ENCODE results near the gene TRPC1.

GRCh38 chr3:142706321-142707127 lies 17.3 kb upstream of the TRPC1 start:
- no peak for TF ChIP-seq TAF1 (IDR thresholded peaks at IDR 0.05; ENCODE audit: borderline replicate concordance, low read depth, low read length)
- TF ChIP-seq CTCF (IDR thresholded peaks at IDR 0.05): no peak
- no peak for TF ChIP-seq CHD2 (IDR thresholded peaks at IDR 0.05; ENCODE audit: low read length, partially characterized antibody)
- no peak for TF ChIP-seq POLR2AphosphoS5 (IDR thresholded peaks at IDR 0.05; ENCODE audit: low read depth, low read length)
- no peak for TF ChIP-seq NRF1 (IDR thresholded peaks at IDR 0.05; ENCODE audit: low read depth, low read length)
- no peak for TF ChIP-seq TEAD4 (IDR thresholded peaks at IDR 0.05; ENCODE audit: borderline replicate concordance, insufficient read depth)
- TF ChIP-seq GABPA (IDR thresholded peaks at IDR 0.05; ENCODE audit: low read depth): no peak
- no peak for TF ChIP-seq RAD21 (IDR thresholded peaks at IDR 0.05; ENCODE audit: low read length)
